WTC11 (cell line): ENCODE results near the gene BMP7. TPM values are rescaled to one million over a fixed set of nuclear protein-coding genes. Genes with fewer than 3 reads are reported as not detected.

Source experiments
- ATAC-seq: fragments of 200-7000 bp; cut with Tn5 transposase; 2 replicates; pipeline ENCODE4 v1.10.0; 2021; ENCODE audit warnings: mild to moderate bottlenecking, moderate library complexity
- CTCF ChIA-PET: fragments of 300-600 bp; sonication (Branson Sonifier 250); formaldehyde crosslinking; loops from one replicate; lab custom pipeline; 2021; ENCODE audit warnings: antibody characterized with exemption; lab: Charles Lee
- POLR2A ChIA-PET: fragments of 350-600 bp; sonication (Branson Sonifier 250); formaldehyde crosslinking; loops from one replicate; lab custom pipeline; 2021; ENCODE audit warnings: antibody characterized with exemption; lab: Charles Lee
- DNase-seq: peaks from one replicate; pipeline ENCODE4 v3.0.0; 2021; ENCODE audit warnings: low spot score
- H3K27ac Mint-ChIP-seq: 2 replicates; pipeline ENCODE4 v1.8.0; 2021; ENCODE audit warnings: mixed read lengths
- H3K27me3 Mint-ChIP-seq: 2 replicates; pipeline ENCODE4 v1.8.0; 2021; ENCODE audit warnings: low read depth, mild to moderate bottlenecking, moderate library complexity, mixed read lengths
- H3K36me3 Mint-ChIP-seq: 2 replicates; pipeline ENCODE4 v1.8.0; 2021; ENCODE audit warnings: mixed read lengths
- H3K4me1 Mint-ChIP-seq: 2 replicates; pipeline ENCODE4 v1.8.0; 2022; ENCODE audit warnings: mixed read lengths
- H3K4me3 Mint-ChIP-seq: 2 replicates; pipeline ENCODE4 v1.8.0; 2021; ENCODE audit warnings: mild to moderate bottlenecking, moderate library complexity, mixed read lengths
- H3K9me3 Mint-ChIP-seq: 2 replicates; pipeline ENCODE4 v1.8.0; 2021; ENCODE audit warnings: mixed read lengths
- E2F1 ChIP-seq: sonication (generic); formaldehyde crosslinking; IDR thresholded peaks from 2 replicates; pipeline ENCODE4 v1.8.0; 2022; ENCODE audit warnings: mild to moderate bottlenecking, missing genetic modification reagents
- E2F4 ChIP-seq: sonication (generic); formaldehyde crosslinking; IDR thresholded peaks from 2 replicates; pipeline ENCODE4 v1.8.1; 2022; ENCODE audit warnings: low read depth, mild to moderate bottlenecking, moderate library complexity, missing genetic modification reagents, borderline replicate concordance
- E2F5 ChIP-seq: sonication (generic); formaldehyde crosslinking; IDR thresholded peaks from 2 replicates; pipeline ENCODE4 v1.8.1; 2022; ENCODE audit warnings: mild to moderate bottlenecking, moderate library complexity, missing genetic modification reagents
- ESRRA ChIP-seq: sonication (generic); formaldehyde crosslinking; IDR thresholded peaks from 2 replicates; pipeline ENCODE4 v1.8.1; 2022; ENCODE audit warnings: mild to moderate bottlenecking, missing genetic modification reagents, borderline replicate concordance
- ETV6 ChIP-seq: sonication (generic); formaldehyde crosslinking; IDR thresholded peaks from 2 replicates; pipeline ENCODE4 v1.8.1; 2022; ENCODE audit warnings: mild to moderate bottlenecking, missing genetic modification reagents
- FOXK1 ChIP-seq: sonication (generic); formaldehyde crosslinking; IDR thresholded peaks from 2 replicates; pipeline ENCODE4 v1.8.0; 2022; ENCODE audit warnings: mild to moderate bottlenecking, moderate library complexity, missing genetic modification reagents
- FOXP1 ChIP-seq: sonication (generic); formaldehyde crosslinking; IDR thresholded peaks from 2 replicates; pipeline ENCODE4 v1.8.0; 2022; ENCODE audit warnings: missing genetic modification reagents, mild to moderate bottlenecking, moderate library complexity, borderline replicate concordance
- IRF2 ChIP-seq: sonication (generic); formaldehyde crosslinking; IDR thresholded peaks from 2 replicates; pipeline ENCODE4 v1.8.0; 2022; ENCODE audit warnings: low read depth, missing genetic modification reagents, borderline replicate concordance
- JUN ChIP-seq: sonication (generic); formaldehyde crosslinking; IDR thresholded peaks from 2 replicates; pipeline ENCODE4 v1.8.0; 2023; ENCODE audit warnings: mild to moderate bottlenecking, missing genetic modification reagents
- MYBL2 ChIP-seq: sonication (generic); formaldehyde crosslinking; IDR thresholded peaks from 2 replicates; pipeline ENCODE4 v1.8.1; 2023; ENCODE audit warnings: mild to moderate bottlenecking, moderate library complexity, missing genetic modification reagents
- NR1H2 ChIP-seq: sonication (generic); formaldehyde crosslinking; IDR thresholded peaks from 2 replicates; pipeline ENCODE4 v1.9.0; 2021; ENCODE audit warnings: mild to moderate bottlenecking, moderate library complexity, missing genetic modification reagents
- PREB ChIP-seq: sonication (generic); formaldehyde crosslinking; IDR thresholded peaks from 2 replicates; pipeline ENCODE4 v1.8.1; 2022; ENCODE audit warnings: mild to moderate bottlenecking, missing genetic modification reagents, moderate library complexity, borderline replicate concordance
- PRRX2 ChIP-seq: fragments of 250-450 bp; sonication (Bioruptor Pico); IDR thresholded peaks from 2 replicates; pipeline ENCODE4 v1.8.0; 2021; ENCODE audit warnings: mild to moderate bottlenecking
- SP1 ChIP-seq: sonication (generic); formaldehyde crosslinking; conservative IDR thresholded peaks from 2 replicates; pipeline ENCODE4 v1.8.1; 2022; ENCODE audit warnings: missing genetic modification reagents
- TCF7 ChIP-seq: sonication (generic); formaldehyde crosslinking; IDR thresholded peaks from 2 replicates; pipeline ENCODE4 v1.8.0; 2022; ENCODE audit warnings: mild to moderate bottlenecking, low read depth, missing genetic modification reagents, moderate library complexity
- TEAD4 ChIP-seq: sonication (generic); formaldehyde crosslinking; IDR thresholded peaks from 2 replicates; pipeline ENCODE4 v1.8.0; 2022; ENCODE audit warnings: mild to moderate bottlenecking, missing genetic modification reagents
- ZMAT4 ChIP-seq: fragments of 250-450 bp; sonication (Bioruptor Pico); IDR thresholded peaks from 2 replicates; pipeline ENCODE4 v1.9.0; 2021; ENCODE audit warnings: mild to moderate bottlenecking
- ZNF138 ChIP-seq: sonication (generic); formaldehyde crosslinking; conservative IDR thresholded peaks from 2 replicates; pipeline ENCODE4 v1.8.1; 2022; ENCODE audit warnings: mild to moderate bottlenecking, moderate library complexity, missing genetic modification reagents
- ZNF219 ChIP-seq: sonication (generic); formaldehyde crosslinking; IDR thresholded peaks from 2 replicates; pipeline ENCODE4 v1.8.0; 2023; ENCODE audit warnings: missing genetic modification reagents, mild to moderate bottlenecking, borderline replicate concordance
- ZNF232 ChIP-seq: sonication (generic); formaldehyde crosslinking; IDR thresholded peaks from 2 replicates; pipeline ENCODE4 v1.8.0; 2022; ENCODE audit warnings: mild to moderate bottlenecking, missing genetic modification reagents
- ZNF317 ChIP-seq: sonication (generic); formaldehyde crosslinking; IDR thresholded peaks from 2 replicates; pipeline ENCODE4 v1.8.1; 2023; ENCODE audit warnings: low read depth, mild to moderate bottlenecking, moderate library complexity, missing genetic modification reagents, borderline replicate concordance
- ZNF512 ChIP-seq: sonication (generic); formaldehyde crosslinking; IDR thresholded peaks from 2 replicates; pipeline ENCODE4 v1.8.1; 2022; ENCODE audit warnings: missing genetic modification reagents, borderline replicate concordance
- ZNF532 ChIP-seq: fragments of 250-450 bp; sonication (Bioruptor Pico); IDR thresholded peaks from 2 replicates; pipeline ENCODE4 v1.9.0; 2021; ENCODE audit warnings: mild to moderate bottlenecking, borderline replicate concordance
- total RNA-seq: library from RNA; stranded (reverse); gene quantifications from 3 replicates; pipeline ENCODE4 v1.2.3, GENCODE V29; 2021

Gene BMP7
- total RNA-seq, 1 experiment from 2014 or later, result 40.7 TPM

- H3K4me1 Mint-ChIP-seq, result peaks cover 1% of the 10 kb centered on the region; the same call in 1 of the 2 replicates
- ChIA-PET CTCF (interaction anchor here (1.1 kb wide), 1 partner anchor 127 kb away, joined by 3 read pairs; no protein-coding TSS in a partner anchor), POLR2A (no interaction called here)
- peak overlapping the region; percentile 53; the same call in 1 of the 2 replicates for H3K27ac Mint-ChIP-seq
- peaks cover 7% of the 10 kb centered on the region for H3K9me3 Mint-ChIP-seq
- TF ChIP-seq ESRRA (CRISPR knock-in tag) (no peak), ZNF532 (no peak), ZNF219 (CRISPR knock-in tag) (no peak), E2F5 (CRISPR knock-in tag) (no peak), ZMAT4 (CRISPR knock-in tag) (no peak), TCF7 (no peak), E2F4 (CRISPR knock-in tag) (no peak), ZNF317 (CRISPR knock-in tag) (no peak), SP1 (CRISPR knock-in tag) (no peak), NR1H2 (no peak), TEAD4 (no peak), E2F1 (no peak), ZNF232 (CRISPR knock-in tag) (no peak), PRRX2 (CRISPR knock-in tag) (no peak)
- H3K36me3 Mint-ChIP-seq, result peaks cover 8% of the 10 kb centered on the region
- DNase-seq, result no peak
- H3K27me3 Mint-ChIP-seq, result no peaks in the 10 kb centered on the region; the same call in 1 of the 2 replicates
- H3K4me3 Mint-ChIP-seq, result no peak overlapping the region
- no peak for ATAC-seq
Measured at GRCh38 chr20:57188576-57189079, 77.8 kb downstream of the BMP7 start.

- H3K36me3 Mint-ChIP-seq, result peaks cover 8% of the 10 kb centered on the region
- DNase-seq (no peak), ATAC-seq (no peak)
- ChIA-PET CTCF (interaction anchor here (1.1 kb wide), 1 partner anchor 127 kb away, joined by 3 read pairs; no protein-coding TSS in a partner anchor), POLR2A (no interaction called here)
- H3K9me3 Mint-ChIP-seq, result peaks cover 7% of the 10 kb centered on the region
- no peaks in the 10 kb centered on the region; the same call in 1 of the 2 replicates for H3K27me3 Mint-ChIP-seq
- H3K4me3 Mint-ChIP-seq, result no peak overlapping the region
- H3K27ac Mint-ChIP-seq, result no peak overlapping the region
- peaks cover 5% of the 10 kb centered on the region; the same call in 1 of the 2 replicates for H3K4me1 Mint-ChIP-seq
- no peak for TF ChIP-seq ETV6 (CRISPR knock-in tag)
- TF ChIP-seq ZNF138 (CRISPR knock-in tag), result no peak
- no peak for TF ChIP-seq JUN
- no peak for TF ChIP-seq FOXP1
- no peak for TF ChIP-seq MYBL2 (CRISPR knock-in tag)
- no peak for TF ChIP-seq E2F1
- TF ChIP-seq FOXK1, result no peak
- no peak for TF ChIP-seq IRF2
- TF ChIP-seq ZNF512, result no peak
- no peak for TF ChIP-seq PREB (CRISPR knock-in tag)
Measured at GRCh38 chr20:57188056-57188455, 78.4 kb downstream of the BMP7 start.
